ENCODE results near the gene NTM. TPM values are rescaled to one million over a fixed set of nuclear protein-coding genes. Genes with fewer than 3 reads are reported as not detected.

The NTM gene
- polyA plus RNA-seq, 4 donors: 42.8 to 51.8 (median 45.7) TPM

GRCh38 chr11:131681920-131682319, 311.5 kb downstream of the NTM start:
- no peak for DNase-seq (ENCODE audit: low read depth in 4 of 4, low spot score in 2 of 4)

- no peak for DNase-seq (ENCODE audit: low read depth in 4 of 4, low spot score in 2 of 4)
Measured at GRCh38 chr11:131682373-131683015, 312.1 kb downstream of the NTM start.

DNA sequence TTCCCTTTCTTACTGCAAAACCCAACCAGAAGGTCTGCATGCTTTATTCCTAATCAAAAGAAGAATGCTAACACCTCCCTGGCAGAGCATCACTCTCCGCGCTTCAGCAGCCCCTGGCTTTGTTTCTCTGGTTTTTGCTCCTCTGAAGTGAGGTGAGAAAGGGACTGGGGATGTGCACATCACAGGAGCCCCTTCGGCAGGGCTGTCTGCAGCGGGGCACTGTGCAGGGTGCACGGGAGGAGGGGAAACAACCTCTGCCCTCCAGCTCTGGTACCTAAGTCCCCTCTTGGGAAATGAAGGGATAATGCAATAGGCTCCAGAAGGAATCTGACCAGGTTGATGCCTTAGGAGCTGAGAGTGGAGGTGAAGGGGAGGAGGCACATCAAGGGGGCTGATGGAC, 312.7 kb downstream of the NTM start:
- no peak for DNase-seq (ENCODE audit: low read depth in 4 of 4, low spot score in 2 of 4)

DNA sequence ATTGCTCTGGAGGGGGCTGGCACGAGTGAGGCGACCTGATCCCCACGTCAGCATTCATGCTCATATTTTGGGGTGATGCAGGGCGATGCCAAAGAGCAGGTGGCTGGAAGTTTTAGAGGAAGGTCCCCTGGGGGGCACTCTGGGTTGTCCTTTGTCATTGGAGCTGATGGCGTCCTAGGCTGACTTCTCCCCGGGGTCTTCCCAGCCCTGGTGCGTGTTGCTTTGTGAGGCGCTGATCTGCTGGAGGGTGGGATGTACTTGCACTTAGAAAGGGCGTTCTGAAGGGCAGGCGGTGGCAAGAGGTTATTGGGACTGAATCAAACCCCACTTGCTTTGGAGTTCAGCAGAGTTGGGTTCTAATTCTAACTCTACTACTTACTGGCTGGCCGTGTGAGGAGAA, 313.3 kb downstream of the NTM start:
- no peak for DNase-seq (ENCODE audit: low read depth in 4 of 4, low spot score in 2 of 4)

DNA sequence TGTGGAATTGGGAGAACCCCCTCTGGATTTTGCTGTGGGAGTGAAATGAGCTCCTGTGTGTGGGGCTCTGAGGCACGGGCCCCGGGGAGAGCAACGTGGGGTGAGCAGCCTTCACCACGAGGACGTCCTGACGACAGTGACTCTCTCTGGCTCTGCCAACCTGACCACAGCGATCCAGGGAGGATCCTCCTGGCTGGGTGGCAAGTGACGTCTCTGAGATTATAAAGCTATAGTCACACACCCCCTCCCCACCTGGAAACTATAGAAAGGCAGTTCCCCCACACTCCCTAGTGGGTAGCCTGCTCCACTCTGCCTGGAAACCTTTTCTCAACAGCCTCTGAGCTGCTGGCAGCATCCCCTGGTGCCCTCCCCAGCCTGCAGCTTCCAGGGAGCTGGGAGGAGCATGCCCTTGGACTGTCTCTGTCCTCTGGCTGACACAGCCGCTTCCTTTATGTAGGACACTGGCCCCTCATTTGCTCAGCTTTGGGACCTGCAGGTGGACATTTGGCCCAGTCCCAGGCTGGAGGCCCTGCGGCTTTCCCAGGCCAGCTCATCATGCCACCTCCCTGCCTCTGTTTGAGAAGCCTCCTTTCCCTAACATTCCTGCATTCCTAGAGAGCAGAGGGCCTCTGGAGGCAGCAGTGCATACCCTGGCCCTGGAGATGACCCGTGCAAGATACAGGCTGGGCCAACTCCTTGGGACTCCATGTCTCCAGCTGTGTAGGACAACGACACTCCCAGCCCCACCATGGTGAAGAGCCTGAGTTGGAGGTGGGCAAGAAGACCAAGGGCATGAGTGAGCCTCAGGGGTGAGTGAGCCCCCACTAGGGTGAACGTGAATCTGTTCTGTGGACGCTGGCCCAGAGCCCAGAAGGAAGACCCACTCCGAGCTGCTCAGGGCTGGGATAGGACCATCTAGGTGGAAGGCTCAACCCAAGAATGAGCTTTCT, 314.0 kb downstream of the NTM start:
- DNase-seq (ENCODE audit: low read depth in 4 of 4, low spot score in 2 of 4): no peak

DNA sequence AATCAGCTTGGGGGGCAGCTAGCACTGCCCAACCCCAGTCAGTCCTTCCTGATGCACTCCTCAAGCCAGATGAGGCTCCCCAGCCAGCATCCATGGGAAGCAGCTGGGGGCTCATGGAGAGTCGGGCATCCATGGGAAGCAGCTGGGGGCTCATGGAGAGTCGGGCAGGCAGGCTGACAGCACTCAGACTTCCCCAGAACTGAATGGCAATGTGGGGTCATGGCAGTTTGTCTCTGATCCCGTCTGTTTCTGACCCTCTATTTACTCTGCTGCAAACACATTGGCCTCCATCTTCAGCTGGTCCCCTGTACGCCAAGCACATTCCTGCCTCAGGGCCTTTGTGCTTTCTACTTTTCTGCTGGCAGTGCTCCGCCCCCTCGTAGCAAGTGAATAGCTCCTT, 314.8 kb downstream of the NTM start:
- no peak for DNase-seq (ENCODE audit: low read depth in 4 of 4, low spot score in 2 of 4)

- no peak for DNase-seq (ENCODE audit: low read depth in 4 of 4, low spot score in 2 of 4)
Measured at GRCh38 chr11:131685906-131686305, 315.5 kb downstream of the NTM start.

DNA sequence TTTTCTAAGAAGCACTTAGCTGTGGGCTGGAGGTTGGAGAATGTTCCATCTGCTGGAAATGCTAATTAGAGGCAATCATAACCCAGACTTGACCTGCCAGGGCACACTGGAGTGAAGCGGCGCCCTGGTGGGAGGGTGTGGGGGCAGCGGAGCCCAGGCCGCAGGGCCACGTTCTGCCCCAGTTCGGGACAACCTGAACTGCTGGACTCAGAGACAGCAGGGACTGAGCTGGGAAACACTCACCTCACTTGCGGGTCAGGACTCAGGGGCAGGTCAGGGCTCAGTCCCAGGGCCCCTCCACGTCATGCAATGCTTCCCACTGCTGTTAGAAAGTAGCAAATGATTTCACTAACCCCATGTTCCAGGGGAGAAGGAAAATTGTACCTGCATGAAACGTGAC, 316.4 kb downstream of the NTM start:
- no peak for DNase-seq (ENCODE audit: low read depth in 4 of 4, low spot score in 2 of 4)

DNA sequence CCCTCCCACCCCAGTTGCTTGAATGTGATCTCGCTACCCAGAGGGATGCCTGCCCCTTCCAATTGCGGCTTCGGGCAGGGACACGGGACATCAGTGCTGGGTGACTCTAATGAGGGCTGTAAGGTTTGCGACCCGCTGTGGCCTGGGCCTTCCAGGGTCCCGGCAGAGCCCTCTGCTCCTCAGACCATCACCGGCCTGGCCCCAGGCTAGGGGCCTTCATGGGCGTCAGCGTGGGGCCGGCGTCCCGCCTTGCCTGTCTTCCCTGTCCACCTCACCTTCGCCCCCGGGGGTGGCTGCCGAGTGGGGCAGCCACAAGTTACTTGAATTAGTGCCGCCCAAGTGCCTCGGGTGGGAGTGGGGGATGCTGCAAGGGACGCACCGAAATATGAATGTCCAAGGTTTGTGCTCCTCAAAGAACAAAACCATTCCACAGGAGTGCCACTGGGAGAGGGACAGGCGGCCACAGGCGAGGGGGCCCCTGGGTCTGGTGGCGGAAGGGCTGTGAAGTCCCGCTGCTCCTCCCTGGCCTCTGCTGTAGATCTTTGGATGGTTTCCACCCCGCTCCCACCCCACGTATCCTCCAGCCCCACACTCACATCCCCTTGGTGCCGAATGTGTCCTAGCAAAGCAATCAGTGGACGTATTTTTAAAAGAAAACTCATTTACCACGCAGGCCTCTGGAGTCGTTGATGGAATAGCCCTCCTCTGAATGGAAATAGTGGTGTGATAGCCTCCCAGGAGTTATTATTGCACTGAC, 317.1 kb downstream of the NTM start:
- no peak for DNase-seq (ENCODE audit: low read depth in 4 of 4, low spot score in 2 of 4)

GRCh38 chr11:131688048-131688693, 317.8 kb downstream of the NTM start:
- no peak for DNase-seq (ENCODE audit: low read depth in 4 of 4, low spot score in 2 of 4)

DNA sequence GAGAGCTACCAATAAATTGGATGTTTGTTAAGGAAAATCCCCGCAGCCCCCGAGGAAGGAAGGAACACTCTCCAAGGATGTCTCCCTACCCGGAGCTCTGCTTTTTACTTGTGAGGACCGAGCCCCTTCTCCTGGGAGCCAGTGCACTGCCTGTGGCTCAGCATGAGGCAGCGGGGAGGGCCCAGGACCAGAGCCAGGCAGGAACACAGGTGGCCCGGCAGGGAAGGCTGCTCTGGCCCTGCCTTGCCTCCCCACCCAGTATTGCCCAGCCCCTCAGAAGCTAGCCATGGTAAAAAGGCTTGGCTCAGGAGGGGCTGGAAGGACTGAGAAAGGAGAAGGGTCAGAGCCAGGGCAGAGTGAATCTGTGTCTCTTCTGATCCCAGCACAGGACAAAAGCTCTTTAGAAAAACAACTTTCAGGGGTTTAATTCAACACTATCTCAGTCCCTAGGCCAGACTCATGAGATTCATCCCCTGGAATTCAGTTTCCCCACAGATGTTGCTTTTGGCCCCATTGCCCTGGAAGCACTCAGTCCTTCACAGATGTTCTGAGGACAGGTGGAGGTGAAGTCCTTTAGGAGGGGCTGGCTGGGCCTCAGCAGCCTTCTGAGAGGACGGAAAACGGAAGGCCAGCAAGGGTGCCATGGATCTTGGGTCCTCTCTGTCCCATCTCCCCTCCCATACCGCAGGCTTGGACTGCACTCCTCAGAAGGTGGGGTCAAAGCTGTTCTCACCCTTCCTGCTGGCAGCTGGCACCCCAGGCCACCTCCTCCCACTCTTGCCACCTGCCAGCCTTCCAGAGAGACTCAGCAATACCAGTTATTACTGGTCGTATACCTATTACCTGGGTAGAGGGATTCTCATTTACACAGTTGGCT, 318.9 kb downstream of the NTM start:
- DNase-seq (ENCODE audit: low read depth in 4 of 4, low spot score in 2 of 4): no peak

DNA sequence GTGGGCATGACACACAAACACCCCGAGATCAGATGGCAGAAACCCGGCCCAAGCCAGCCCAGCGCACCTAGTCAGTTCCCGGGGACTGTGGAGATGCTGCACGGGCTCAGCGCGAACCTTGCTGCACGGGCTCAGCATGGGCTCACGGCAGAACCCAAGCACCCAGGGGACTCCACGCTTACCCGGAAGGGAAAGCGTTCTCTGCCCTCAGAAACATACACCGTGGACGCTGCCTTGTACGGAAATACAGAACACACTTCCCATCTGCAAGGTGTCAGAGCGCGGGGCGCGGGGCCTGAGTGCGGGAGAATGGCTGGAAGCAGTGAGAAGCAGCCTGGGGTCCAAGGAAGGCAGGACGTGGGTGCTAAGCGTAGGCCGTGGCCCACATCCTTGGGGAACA, 319.9 kb downstream of the NTM start:
- DNase-seq (ENCODE audit: low read depth in 4 of 4, low spot score in 2 of 4): no peak

- DNase-seq (ENCODE audit: low read depth in 4 of 4, low spot score in 2 of 4): no peak
Measured at GRCh38 chr11:131690776-131691175, 320.4 kb downstream of the NTM start.

GRCh38 chr11:131691181-131692041, 321.0 kb downstream of the NTM start:
- no peak for DNase-seq (ENCODE audit: low read depth in 4 of 4, low spot score in 2 of 4)

GRCh38 chr11:131692151-131692550, 321.7 kb downstream of the NTM start:
- DNase-seq (ENCODE audit: low read depth in 4 of 4, low spot score in 2 of 4): no peak

DNA sequence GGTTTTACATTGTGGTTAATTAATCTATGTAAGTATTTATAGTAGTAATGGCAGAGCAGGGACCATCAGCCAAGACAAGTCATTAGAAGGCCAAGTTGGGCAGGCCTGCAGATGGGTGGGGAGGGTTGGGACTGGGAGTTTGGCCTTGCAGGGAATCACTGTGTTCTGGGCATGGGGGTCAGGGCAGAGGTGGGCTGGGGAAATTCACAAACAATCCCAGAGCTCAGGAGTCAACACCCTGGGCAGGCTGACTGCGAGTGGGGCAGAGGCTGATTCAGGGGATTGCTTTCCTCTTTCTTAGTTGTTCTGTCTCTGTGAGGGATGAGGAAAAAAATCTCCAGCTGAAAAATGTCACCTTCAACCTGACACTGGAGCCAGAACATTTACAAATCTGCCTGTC, 322.5 kb downstream of the NTM start:
- no peak for DNase-seq (ENCODE audit: low read depth in 4 of 4, low spot score in 2 of 4)

- no peak for DNase-seq (ENCODE audit: low read depth in 4 of 4, low spot score in 2 of 4)
Measured at GRCh38 chr11:131693756-131694155, 323.3 kb downstream of the NTM start.

DNA sequence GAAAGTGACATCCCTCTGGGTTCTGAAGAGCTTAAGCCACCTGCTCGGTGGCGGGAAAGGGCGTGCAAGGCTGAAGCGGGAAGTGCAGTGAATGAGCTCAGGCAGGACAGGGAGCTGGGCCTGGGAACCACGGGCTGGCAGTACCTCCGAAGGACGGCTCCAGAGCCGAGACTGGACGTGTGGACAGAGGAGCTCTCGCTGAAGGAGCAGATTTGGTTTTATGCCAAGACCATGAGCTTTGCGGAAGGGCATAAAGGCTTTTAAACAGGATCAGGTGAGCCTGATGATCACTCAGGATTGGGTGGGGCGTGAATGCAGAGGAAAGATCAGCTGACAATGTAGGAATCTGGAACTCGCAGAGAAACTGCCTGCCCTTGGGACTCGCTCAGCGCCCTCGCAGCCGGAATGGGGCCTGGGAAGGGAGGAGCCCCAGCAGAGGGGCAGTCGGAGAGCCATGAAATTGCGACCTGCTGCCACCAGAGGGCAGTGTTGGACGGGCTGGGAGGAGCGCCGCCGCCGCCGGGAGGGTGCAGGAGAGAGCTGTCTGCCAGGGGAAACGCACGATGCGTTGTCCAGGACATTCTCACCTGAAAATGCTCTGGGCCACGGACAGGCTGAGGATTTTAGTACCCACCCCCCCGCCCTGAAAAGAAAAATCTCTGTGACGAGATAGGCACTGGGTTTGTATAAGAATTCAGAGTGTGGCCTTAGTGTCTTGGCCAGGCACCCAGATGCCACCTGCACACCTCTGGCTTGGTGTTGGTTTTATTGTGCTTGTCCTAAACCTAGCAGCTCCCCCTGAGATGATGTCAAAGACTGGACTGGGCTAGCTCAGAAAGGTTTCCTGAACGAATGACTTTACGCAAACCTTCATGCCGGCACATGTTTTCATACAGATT, 324.4 kb downstream of the NTM start:
- peak in 3 of 4 donors; percentile 63 to 77 (median 76) for DNase-seq (ENCODE audit: low read depth in 4 of 4, low spot score in 2 of 4)

Data from left renal cortex interstitium (tissue), 4 donors.